ENCODE measurements around the gene GGCX.

Gene GGCX

DNA sequence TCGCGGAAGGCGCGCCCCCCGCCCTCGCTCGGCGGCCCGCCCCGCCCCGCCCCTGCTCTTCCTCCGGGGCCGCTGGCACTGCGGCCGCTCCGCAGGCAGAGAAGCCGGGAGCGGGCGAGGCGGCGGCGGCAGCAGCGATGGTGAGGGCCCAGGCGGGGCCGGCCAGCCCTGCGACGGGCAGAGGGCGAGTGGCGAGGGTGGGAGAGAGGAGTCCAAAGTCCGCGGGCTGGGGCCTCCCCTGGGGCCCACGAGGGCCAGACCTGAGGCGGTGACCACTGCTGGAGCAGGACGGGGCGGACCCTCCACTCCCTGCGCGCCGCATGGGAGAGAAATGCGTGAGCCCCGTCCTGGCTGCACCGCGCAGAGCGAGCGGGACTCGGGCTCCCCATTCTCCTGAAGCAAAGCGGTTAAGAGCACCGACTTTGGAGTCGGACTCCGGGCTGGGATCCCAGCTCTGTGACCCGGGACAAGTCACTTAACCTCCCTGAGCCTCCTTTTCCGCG lies 23.1 kb upstream of the GGCX start, which contains the start of gene VAMP5:
Gene VAMP5 (plus strand): TSS at position 78 of the 503 bp plus-strand sequence. CDS start 60 bp downstream, at position 138.
- peak within 1 kb of the TSS in 2 of 3 experiments; percentile 25 to 27 for H3K4me3 Mint-ChIP-seq
- H3K27me3 Mint-ChIP-seq (ENCODE audit: low read depth) = no peaks in the 10 kb centered on the region

DNA sequence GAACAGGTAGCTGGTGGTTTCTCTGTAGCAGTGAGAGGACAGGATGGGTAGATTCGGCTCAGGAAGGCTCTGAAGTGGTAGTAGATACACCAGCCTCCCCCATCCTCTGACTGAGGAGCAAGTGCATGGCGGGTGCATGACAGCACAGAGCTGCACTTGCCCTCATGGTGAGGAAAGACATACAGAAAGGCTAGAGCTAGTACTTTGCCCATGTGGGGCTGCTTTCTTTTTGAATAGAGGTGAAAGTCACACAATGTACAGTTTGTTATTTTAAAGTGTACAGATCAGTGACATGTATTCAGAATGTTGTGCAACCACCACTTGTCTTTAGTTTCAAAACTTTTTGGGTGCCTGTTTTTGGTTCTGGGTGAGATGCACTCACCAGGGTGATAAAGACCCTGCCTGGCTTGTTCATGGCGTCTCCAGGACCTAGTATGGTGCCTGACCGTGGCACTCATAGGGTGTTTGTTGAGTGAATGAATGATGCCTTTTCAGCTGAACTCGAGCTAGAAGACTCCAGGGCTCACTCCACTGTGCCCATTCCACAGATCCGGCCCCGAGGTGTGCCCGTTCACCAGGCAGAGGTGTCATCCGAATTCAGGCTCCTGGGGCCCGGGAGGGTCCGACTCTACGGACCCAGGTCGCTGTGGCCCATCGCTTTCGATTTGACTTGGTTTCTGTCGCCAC lies 22.5 kb upstream of the GGCX start:
- Mint-ChIP-seq H3K4me1 (peaks cover 47% of the 10 kb centered on the region), H3K4me3 (no peak overlapping the region), H3K27me3 (ENCODE audit: low read depth) (no peaks in the 10 kb centered on the region), H3K27ac (peak overlapping the region in 2 of 3 experiments; percentile 35 to 58), H3K36me3 (ENCODE audit: low read depth) (peaks cover 5% of the 10 kb centered on the region), H3K9me3 (no peaks in the 10 kb centered on the region)
- TF ChIP-seq, protein P1, sequence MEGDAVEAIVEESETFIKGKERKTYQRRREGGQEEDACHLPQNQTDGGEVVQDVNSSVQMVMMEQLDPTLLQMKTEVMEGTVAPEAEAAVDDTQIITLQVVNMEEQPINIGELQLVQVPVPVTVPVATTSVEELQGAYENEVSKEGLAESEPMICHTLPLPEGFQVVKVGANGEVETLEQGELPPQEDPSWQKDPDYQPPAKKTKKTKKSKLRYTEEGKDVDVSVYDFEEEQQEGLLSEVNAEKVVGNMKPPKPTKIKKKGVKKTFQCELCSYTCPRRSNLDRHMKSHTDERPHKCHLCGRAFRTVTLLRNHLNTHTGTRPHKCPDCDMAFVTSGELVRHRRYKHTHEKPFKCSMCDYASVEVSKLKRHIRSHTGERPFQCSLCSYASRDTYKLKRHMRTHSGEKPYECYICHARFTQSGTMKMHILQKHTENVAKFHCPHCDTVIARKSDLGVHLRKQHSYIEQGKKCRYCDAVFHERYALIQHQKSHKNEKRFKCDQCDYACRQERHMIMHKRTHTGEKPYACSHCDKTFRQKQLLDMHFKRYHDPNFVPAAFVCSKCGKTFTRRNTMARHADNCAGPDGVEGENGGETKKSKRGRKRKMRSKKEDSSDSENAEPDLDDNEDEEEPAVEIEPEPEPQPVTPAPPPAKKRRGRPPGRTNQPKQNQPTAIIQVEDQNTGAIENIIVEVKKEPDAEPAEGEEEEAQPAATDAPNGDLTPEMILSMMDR (IDR thresholded peaks at IDR 0.05; ENCODE audit: unreplicated experiment in 3 of 3) = no peak

More for the DNA sequence above, 23.1 kb upstream of the GGCX start, which contains the start of gene VAMP5:
- Mint-ChIP-seq H3K27ac (peak within 1 kb of the TSS; percentile 62 to 95 (median 85)), H3K4me1 (peaks cover 41% of the 10 kb centered on the region), H3K9me3 (no peaks in the 10 kb centered on the region), H3K36me3 (ENCODE audit: low read depth) (peaks cover 5% of the 10 kb centered on the region)
- TF ChIP-seq, protein P1 (IDR thresholded peaks at IDR 0.05; ENCODE audit: unreplicated experiment in 3 of 3) = no peak

DNA sequence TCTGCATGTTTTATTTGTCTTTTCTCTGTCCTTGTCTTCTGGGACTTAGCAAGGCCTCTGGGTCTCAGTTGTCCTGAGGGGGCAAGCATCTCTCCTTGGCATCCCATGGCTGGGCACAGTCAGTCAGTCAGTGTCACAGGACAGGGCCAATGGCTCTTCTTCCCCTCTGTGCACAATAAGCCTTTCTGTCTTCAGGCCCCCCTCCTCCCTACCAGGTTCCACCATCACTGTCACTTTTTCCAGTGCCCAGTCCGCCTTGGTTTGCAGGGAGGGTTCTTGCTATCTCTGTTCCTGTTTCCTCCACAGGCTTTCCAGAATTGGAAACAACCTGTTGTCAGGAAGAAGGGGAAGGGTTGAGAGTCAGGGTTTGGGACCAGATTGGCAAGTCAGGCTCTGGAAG lies 21.2 kb upstream of the GGCX start:
- no peaks in the 10 kb centered on the region for H3K9me3 Mint-ChIP-seq

DNA sequence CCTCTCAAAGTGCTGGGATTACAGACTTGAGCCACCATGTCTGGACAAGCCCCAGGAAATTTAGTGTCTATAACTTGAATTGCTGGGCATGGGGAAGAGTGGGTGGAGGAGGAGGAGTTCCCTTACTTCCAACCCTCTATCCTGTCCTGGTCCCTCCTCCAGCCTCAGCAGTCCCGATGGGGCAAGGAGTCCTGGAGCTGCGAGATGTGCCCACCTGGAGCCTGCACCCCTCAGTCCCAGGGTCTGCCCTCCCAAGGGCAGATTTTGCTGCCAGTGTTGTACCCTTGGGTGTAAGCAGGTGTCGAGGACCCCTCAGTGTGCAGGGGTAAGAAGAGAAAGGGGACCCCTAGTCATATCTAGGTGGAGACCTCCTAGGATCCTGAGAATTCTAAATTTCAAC lies 18.9 kb upstream of the GGCX start:
- Mint-ChIP-seq H3K27ac (peak overlapping the region; percentile 63 to 99 (median 98)), H3K36me3 (ENCODE audit: low read depth) (peaks cover 5% of the 10 kb centered on the region), H3K4me3 (peak overlapping the region in 2 of 3 experiments; percentile 36 to 56), H3K4me1 (peaks cover 48% of the 10 kb centered on the region), H3K27me3 (ENCODE audit: low read depth) (no peaks in the 10 kb centered on the region), H3K9me3 (no peaks in the 10 kb centered on the region)
- TF ChIP-seq, protein P1 (IDR thresholded peaks at IDR 0.05; ENCODE audit: unreplicated experiment in 3 of 3) = no peak

More for the DNA sequence above, 21.2 kb upstream of the GGCX start:
- H3K27ac Mint-ChIP-seq = peak overlapping the region; percentile 35 to 91 (median 76)
- no peak overlapping the region for H3K4me3 Mint-ChIP-seq
- peaks cover 5% of the 10 kb centered on the region for H3K36me3 Mint-ChIP-seq (ENCODE audit: low read depth)
- TF ChIP-seq, protein P1 (IDR thresholded peaks at IDR 0.05; ENCODE audit: unreplicated experiment in 3 of 3) = no peak
- H3K4me1 Mint-ChIP-seq = peaks cover 50% of the 10 kb centered on the region
- H3K27me3 Mint-ChIP-seq (ENCODE audit: low read depth) = no peaks in the 10 kb centered on the region

DNA sequence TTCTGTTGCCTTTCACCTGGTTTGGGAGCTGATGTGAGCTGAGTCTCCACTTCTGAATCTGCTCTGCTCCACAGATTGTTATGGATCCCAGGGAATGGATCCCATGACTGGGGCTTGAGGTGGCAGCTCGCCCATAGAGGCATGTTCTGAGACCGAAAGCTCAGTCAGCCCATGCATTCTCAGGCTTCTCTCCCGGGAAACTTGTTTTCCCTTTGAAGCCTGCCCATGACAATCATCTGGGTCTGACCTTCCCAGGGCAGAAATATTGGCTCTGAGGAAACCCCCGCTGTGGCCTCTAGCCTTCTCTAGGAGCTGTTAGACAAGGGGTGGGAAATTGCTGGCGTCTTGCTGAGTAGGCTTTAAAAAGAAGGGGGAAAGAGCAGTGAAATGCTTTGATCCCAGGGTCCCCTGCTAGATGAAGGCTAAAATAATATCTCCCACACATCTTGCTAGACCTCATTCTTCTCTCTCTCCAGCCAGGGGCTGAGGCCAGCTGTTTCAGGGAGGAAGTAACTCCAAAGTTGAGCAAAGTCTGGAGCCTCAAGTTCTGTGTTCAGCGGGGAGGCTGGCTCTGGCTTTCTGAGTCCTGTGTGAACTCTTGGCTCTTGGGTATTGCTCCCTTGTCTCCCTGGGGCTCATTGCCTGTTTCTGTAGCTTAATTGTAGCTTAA lies 18.1 kb upstream of the GGCX start:
- peak overlapping the region; percentile 68 to 83 (median 76) for H3K4me3 Mint-ChIP-seq
- H3K4me1 Mint-ChIP-seq = peaks cover 44% of the 10 kb centered on the region
- no peaks in the 10 kb centered on the region for H3K9me3 Mint-ChIP-seq
- TF ChIP-seq, protein P1 (IDR thresholded peaks at IDR 0.05; ENCODE audit: unreplicated experiment in 3 of 3) = no peak
- no peaks in the 10 kb centered on the region for H3K27me3 Mint-ChIP-seq (ENCODE audit: low read depth)
- H3K27ac Mint-ChIP-seq = peak overlapping the region; percentile 98 to 99 (median 98)
- H3K36me3 Mint-ChIP-seq (ENCODE audit: low read depth) = peaks cover 5% of the 10 kb centered on the region

Data from nephron (organoid).